Ovary (tissue), 3 donors: ENCODE results near the gene ST6GAL1.

ENCODE experiments used
- CTCF ChIP-seq, 3 donors: fragments of 450-650 bp in 2 of 3; fragments of 200-600 bp in 1 of 3; IDR thresholded peaks; one replicate each; pipeline versions ENCODE4 v1.5.1 to v1.8.0; 2016 to 2022; ENCODE audit warnings: antibody characterized with exemption in 3 of 3, mild to moderate bottlenecking in 1 of 3
- EP300 ChIP-seq: sonication (generic); formaldehyde crosslinking; IDR thresholded peaks from one replicate; pipeline ENCODE4 v1.6.1; 2017; ENCODE audit warnings: antibody characterized with exemption
- donor health status: DM: no; HTN: no; CAD: no.

GRCh38 chr3:186965141-186965879 is 35.0 kb downstream of the ST6GAL1 start:
- no peak for TF ChIP-seq CTCF (IDR thresholded peaks at IDR 0.05)
- no peak for TF ChIP-seq EP300
